ENCODE data around the gene CTRB1.
A peak's percentile ranks its signal among the peaks of the same experiment; 100 is the strongest.

CTRB1 gene

DNA sequence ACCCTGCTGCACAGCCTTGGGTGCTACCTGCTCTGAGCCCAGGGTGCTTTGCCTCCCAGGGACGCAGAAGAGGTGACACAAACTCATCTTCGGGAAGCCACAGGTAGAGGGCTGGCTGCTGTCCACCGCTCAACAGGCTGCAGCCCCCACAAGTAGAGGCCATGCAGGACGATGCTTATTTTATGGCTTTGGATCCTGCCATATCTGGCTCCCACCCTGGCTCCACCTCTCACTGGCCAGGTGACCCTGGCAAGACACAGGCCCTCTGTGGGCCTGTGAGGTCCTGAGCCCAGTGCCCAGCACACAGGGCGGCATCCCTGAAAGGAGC is 44.0 kb downstream of the CTRB1 start:
- Histone ChIP-seq H3K4me3 (peak overlapping the region; percentile 84 to 96), H3K4me1 (peaks cover 5 to 86% (median 66%) of the 10 kb centered on the region in 4 donors), H3K27ac (peak overlapping the region; percentile 95 to 96)

GRCh38 chr16:75263291-75263962 is 44.6 kb downstream of the CTRB1 start:
- intact Hi-C loops (cut with DNase I; ENCODE audit: low total_unique reads): no loop called here
- no peak for DNase-seq
- Histone ChIP-seq H3K27ac (peak overlapping the region; percentile 95 to 96), H3K27me3 (no peaks in the 10 kb centered on the region), H3K4me1 (peaks cover 5 to 85% (median 62%) of the 10 kb centered on the region in 4 donors), H3K4me3 (peak overlapping the region; percentile 84 to 96), H3K9me3 (no peaks in the 10 kb centered on the region), H3K36me3 (no peaks in the 10 kb centered on the region)
- TF ChIP-seq, protein P1, sequence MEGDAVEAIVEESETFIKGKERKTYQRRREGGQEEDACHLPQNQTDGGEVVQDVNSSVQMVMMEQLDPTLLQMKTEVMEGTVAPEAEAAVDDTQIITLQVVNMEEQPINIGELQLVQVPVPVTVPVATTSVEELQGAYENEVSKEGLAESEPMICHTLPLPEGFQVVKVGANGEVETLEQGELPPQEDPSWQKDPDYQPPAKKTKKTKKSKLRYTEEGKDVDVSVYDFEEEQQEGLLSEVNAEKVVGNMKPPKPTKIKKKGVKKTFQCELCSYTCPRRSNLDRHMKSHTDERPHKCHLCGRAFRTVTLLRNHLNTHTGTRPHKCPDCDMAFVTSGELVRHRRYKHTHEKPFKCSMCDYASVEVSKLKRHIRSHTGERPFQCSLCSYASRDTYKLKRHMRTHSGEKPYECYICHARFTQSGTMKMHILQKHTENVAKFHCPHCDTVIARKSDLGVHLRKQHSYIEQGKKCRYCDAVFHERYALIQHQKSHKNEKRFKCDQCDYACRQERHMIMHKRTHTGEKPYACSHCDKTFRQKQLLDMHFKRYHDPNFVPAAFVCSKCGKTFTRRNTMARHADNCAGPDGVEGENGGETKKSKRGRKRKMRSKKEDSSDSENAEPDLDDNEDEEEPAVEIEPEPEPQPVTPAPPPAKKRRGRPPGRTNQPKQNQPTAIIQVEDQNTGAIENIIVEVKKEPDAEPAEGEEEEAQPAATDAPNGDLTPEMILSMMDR (IDR thresholded peaks at IDR 0.05): no peak

More for the DNA sequence above, 44.0 kb downstream of the CTRB1 start:
- no peak for DNase-seq
- Histone ChIP-seq H3K9me3 (no peaks in the 10 kb centered on the region), H3K27me3 (no peaks in the 10 kb centered on the region), H3K36me3 (no peaks in the 10 kb centered on the region)
- intact Hi-C loops (cut with DNase I; ENCODE audit: low total_unique reads): no loop called here
- TF ChIP-seq, protein P1 (IDR thresholded peaks at IDR 0.05): no peak

- H3K4me1 ChIP-seq: peaks cover 5 to 79% (median 59%) of the 10 kb centered on the region in 4 donors
Observed at GRCh38 chr16:75263963-75264445, 45.2 kb downstream of the CTRB1 start.

DNA sequence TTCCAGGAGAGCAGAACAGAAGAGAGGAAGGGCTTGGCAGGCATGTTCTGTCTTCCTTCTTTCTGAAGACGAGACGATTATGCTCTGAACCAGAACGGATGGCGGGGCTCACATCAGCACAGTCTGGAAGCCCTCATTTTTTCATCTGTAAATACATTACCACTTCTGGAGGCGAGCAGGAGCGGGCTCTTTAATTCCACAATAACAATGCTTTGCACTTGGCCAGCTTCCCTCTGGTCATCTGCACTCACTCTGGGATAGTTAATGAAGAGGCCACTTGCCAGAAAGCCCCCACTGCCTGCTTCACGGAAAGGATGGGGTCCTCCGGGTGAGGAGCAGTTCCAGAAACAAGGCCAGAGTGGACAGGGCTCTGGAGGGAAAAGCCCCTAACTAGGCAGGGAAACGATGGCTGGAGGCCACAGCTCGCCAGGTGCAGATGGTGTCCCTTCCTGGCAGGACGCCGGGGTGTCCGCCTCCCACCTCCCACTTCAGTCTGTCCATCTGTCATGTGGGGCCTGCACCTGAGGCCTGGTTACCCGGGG is 45.7 kb downstream of the CTRB1 start:
- peak in 1 of 2 donors; percentile 58 for DNase-seq
- intact Hi-C loops (cut with DNase I; ENCODE audit: low total_unique reads): no loop called here
- peak overlapping the region; percentile 95 to 96 for H3K27ac ChIP-seq

More at GRCh38 chr16:75263963-75264445, 45.2 kb downstream of the CTRB1 start:
- H3K4me3 ChIP-seq: peak overlapping the region; percentile 84 to 96
- TF ChIP-seq, protein P1 (IDR thresholded peaks at IDR 0.05): no peak
- DNase-seq: peak; percentile 58 to 88
- H3K9me3 ChIP-seq: no peaks in the 10 kb centered on the region
- H3K27me3 ChIP-seq: no peaks in the 10 kb centered on the region
- H3K36me3 ChIP-seq: no peaks in the 10 kb centered on the region
- intact Hi-C loops (cut with DNase I; ENCODE audit: low total_unique reads): no loop called here
- peak overlapping the region; percentile 95 to 96 for H3K27ac ChIP-seq

GRCh38 chr16:75264999-75265910 is 46.5 kb downstream of the CTRB1 start:
- peak overlapping the region; percentile 84 to 96 for H3K4me3 ChIP-seq
- H3K27me3 ChIP-seq: no peaks in the 10 kb centered on the region
- peaks cover 5 to 69% (median 57%) of the 10 kb centered on the region in 4 donors for H3K4me1 ChIP-seq
- TF ChIP-seq, protein P1 (IDR thresholded peaks at IDR 0.05): no peak
- no peaks in the 10 kb centered on the region for H3K36me3 ChIP-seq
- peak overlapping the region; percentile 95 to 96 for H3K27ac ChIP-seq
- intact Hi-C loops (cut with DNase I; ENCODE audit: low total_unique reads): no loop called here
- H3K9me3 ChIP-seq: no peaks in the 10 kb centered on the region
- DNase-seq: peak in 1 of 2 donors; percentile 85

More for the DNA sequence above, 45.7 kb downstream of the CTRB1 start:
- Histone ChIP-seq H3K9me3 (no peaks in the 10 kb centered on the region), H3K4me1 (peaks cover 5 to 74% (median 57%) of the 10 kb centered on the region in 4 donors), H3K27me3 (no peaks in the 10 kb centered on the region), H3K36me3 (no peaks in the 10 kb centered on the region), H3K4me3 (peak overlapping the region; percentile 84 to 96)
- TF ChIP-seq, protein P1 (IDR thresholded peaks at IDR 0.05): no peak

Measured in tibial artery (tissue), 4 donors.